ENCODE measurements around the gene LCE3D.

- TF ChIP-seq CTCF (IDR thresholded peaks at IDR 0.05; ENCODE audit: borderline replicate concordance, extremely low read depth, low read length, poor library complexity, severe bottlenecking) (no peak), EZH2 (IDR thresholded peaks at IDR 0.05; ENCODE audit: borderline replicate concordance, low read depth, low read length, severe bottlenecking) (no peak)
Measured at GRCh38 chr1:152535774-152536173, 44.5 kb downstream of the LCE3D start.

Measured in DND-41 (cell line).